Activated CD4-positive, alpha-beta memory T cell treated with anti-CD3 and anti-CD28 coated beads for 36 hours (primary cell): ENCODE measurements around the gene REC114. TPM values are rescaled to one million over a fixed set of nuclear protein-coding genes. Genes with fewer than 3 reads are reported as not detected.

Source experiments
- CTCF ChIA-PET: fragments of 350-600 bp; sonication (Branson Sonifier 250); formaldehyde crosslinking; loops from one replicate; lab custom pipeline; 2021; ENCODE audit warnings: antibody characterized with exemption, inconsistent platforms; lab: Charles Lee
- POLR2A ChIA-PET: fragments of 350-600 bp; sonication (Branson Sonifier 250); formaldehyde crosslinking; loops from one replicate; lab custom pipeline; 2021; ENCODE audit warnings: antibody characterized with exemption; lab: Charles Lee
- DNase-seq: peaks from one replicate; pipeline ENCODE4 v3.0.0-alpha.2; 2020
- H3K27ac Mint-ChIP-seq: one replicate; pipeline ENCODE4 v1.8.0; 2021; ENCODE audit warnings: mixed read lengths
- H3K27me3 Mint-ChIP-seq: one replicate; pipeline ENCODE4 v1.8.0; 2021; ENCODE audit warnings: mixed read lengths
- H3K36me3 Mint-ChIP-seq: one replicate; pipeline ENCODE4 v1.8.0; 2021; ENCODE audit warnings: mixed read lengths
- H3K4me1 Mint-ChIP-seq: one replicate; pipeline ENCODE4 v1.8.0; 2021; ENCODE audit warnings: low read depth, mixed read lengths
- H3K4me3 Mint-ChIP-seq: one replicate; pipeline ENCODE4 v1.8.0; 2021; ENCODE audit warnings: mild to moderate bottlenecking, mixed read lengths
- H3K9me3 Mint-ChIP-seq: one replicate; pipeline ENCODE4 v1.8.0; 2021; ENCODE audit warnings: mixed read lengths
- intact Hi-C: fragments of 100-400 bp; cut with micrococcal nuclease; formaldehyde crosslinking; loops from one replicate; pipeline ENCODE4 v1.15.1; 2023
- total RNA-seq, 2 experiments: library from RNA; stranded (reverse); gene quantifications; one replicate each; pipeline ENCODE4 v1.2.3, GENCODE V29; 2021

The REC114 gene
- total RNA-seq, 2 experiments from 2014 or later: not detected

- POLR2A ChIA-PET: no interaction called here
- Mint-ChIP-seq H3K36me3 (peaks cover 3% of the 10 kb centered on the region), H3K27me3 (no peaks in the 10 kb centered on the region), H3K4me1 (peaks cover 25% of the 10 kb centered on the region), H3K4me3 (no peak overlapping the region), H3K27ac (no peak overlapping the region), H3K9me3 (no peaks in the 10 kb centered on the region)
- intact Hi-C loops: no loop called here
- CTCF ChIA-PET: interaction anchor here (1.8 kb wide), 1 partner anchor 35 kb away, joined by 6 read pairs; no protein-coding TSS in a partner anchor
- no peak for DNase-seq
These were observed 157.7 kb downstream of the REC114 start for GRCh38 chr15:73600413-73601335.

DNA sequence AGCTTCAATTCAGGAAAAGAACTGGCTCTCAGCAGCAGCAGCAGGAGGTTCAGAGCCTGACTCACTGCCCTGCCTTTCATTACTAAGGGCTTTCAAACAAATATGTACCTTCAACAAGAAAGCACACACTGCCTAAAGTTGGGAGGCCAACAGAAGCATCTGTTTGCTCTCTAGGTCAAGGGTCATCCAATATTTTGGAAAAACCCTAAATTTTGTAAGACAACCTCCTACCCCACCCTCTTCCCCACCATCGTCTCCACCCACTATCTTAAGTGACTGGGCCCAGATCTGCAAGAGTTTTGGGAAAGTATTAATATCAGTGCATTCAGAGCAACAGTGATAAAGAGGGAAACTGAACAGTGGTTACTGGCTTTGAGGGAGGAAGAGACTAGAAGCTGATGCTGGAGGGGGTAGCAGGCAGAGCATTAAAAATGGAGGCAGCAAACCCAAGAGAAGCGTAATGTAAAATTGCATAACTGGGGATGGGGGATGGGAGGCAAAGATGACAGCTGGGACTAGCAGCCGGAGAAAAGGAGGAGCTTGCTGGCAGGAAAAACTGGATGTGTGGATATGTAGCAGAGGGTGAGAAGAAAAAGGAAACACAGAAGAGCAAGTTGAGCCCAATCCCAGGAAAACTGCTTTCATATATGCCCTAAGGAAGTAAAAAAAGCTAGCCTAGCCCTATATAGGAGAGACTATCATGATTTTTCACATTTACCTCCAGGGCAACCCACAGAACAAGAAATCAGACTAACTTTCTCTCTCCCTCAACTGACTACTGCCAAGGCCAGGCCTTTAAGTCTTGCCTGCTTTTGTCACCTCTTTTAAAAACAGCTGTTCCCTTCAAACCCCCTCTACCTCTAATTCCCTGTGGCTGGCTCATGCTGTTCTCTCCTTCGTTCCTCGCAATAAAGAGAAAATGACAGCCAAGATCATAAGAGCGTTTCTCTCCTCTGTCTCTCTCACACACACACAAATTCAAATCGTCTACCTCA lies 158.8 kb downstream of the REC114 start:
- no peaks in the 10 kb centered on the region for H3K27me3 Mint-ChIP-seq
- H3K36me3 Mint-ChIP-seq: peaks cover 3% of the 10 kb centered on the region
- intact Hi-C loops: no loop called here
- no peak overlapping the region for H3K27ac Mint-ChIP-seq
- no peak overlapping the region for H3K4me3 Mint-ChIP-seq
- POLR2A ChIA-PET: no interaction called here
- DNase-seq: no peak
- CTCF ChIA-PET: interaction anchor here (1.8 kb wide), 1 partner anchor 34 kb away, joined by 6 read pairs; no protein-coding TSS in a partner anchor
- peaks cover 18% of the 10 kb centered on the region for H3K4me1 Mint-ChIP-seq
- H3K9me3 Mint-ChIP-seq: no peaks in the 10 kb centered on the region

DNA sequence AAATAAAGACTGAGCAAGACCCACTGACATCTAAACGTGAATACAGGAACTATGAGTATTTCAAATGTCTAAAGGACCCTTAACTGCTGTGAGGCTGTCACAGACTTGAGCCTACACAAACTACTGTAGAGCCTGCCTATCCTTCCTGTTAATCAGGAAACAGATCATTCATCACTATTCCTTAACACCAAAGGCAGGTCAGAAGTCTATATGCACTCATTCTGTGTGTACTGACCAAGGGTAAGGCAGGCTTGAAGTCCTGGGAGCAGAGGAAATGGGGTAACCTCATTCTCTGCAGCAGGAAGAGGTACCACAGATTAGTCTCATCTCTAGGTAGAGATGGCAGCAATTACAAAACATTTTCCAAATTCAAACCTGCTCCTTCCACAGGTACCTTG lies 159.5 kb downstream of the REC114 start:
- H3K27ac Mint-ChIP-seq: no peak overlapping the region
- POLR2A ChIA-PET: no interaction called here

GRCh38 chr15:73602992-73603391 lies 160.0 kb downstream of the REC114 start:
- CTCF ChIA-PET: interaction anchor here (0.6 to 1.9 kb wide), 4 partner anchors 9 to 97 kb away, joined by 3 to 8 read pairs (median 4); no protein-coding TSS in a partner anchor
- Mint-ChIP-seq H3K4me3 (no peak overlapping the region), H3K27me3 (no peaks in the 10 kb centered on the region), H3K4me1 (peaks cover 27% of the 10 kb centered on the region), H3K27ac (no peak overlapping the region), H3K36me3 (peaks cover 3% of the 10 kb centered on the region), H3K9me3 (no peaks in the 10 kb centered on the region)
- intact Hi-C loops: no loop called here
- DNase-seq: no peak
- POLR2A ChIA-PET: no interaction called here

More for the DNA sequence above, 159.5 kb downstream of the REC114 start:
- Mint-ChIP-seq H3K4me1 (peaks cover 24% of the 10 kb centered on the region), H3K27me3 (no peaks in the 10 kb centered on the region), H3K36me3 (peaks cover 3% of the 10 kb centered on the region), H3K9me3 (no peaks in the 10 kb centered on the region), H3K4me3 (no peak overlapping the region)
- intact Hi-C loops: no loop called here
- CTCF ChIA-PET: interaction anchor here (1.4 to 1.9 kb wide), 2 partner anchors 34 to 42 kb away, joined by 3 to 8 read pairs; no protein-coding TSS in a partner anchor
- DNase-seq: no peak

DNA sequence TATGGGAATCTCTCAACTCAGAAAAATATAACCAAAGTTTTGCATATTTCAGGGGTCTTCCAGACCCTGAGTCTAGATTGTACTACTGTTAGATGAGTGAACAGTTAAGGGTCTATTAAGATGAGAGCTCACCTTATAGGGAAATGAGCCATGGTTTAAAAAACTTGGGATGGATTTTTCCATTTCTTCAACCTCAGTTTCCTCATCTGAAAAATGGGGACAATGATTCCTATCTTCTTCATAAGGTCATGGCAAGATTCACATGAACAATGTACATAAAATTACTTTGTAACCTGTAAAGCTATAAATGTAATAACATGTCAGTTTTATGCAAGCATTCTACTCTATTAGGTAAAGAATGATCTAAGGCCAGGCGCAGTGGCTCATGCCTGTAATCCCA lies 161.5 kb downstream of the REC114 start:
- no peaks in the 10 kb centered on the region for H3K27me3 Mint-ChIP-seq
- H3K4me1 Mint-ChIP-seq: peaks cover 35% of the 10 kb centered on the region
- H3K4me3 Mint-ChIP-seq: no peak overlapping the region
- POLR2A ChIA-PET: no interaction called here
- H3K9me3 Mint-ChIP-seq: no peaks in the 10 kb centered on the region
- no peak for DNase-seq
- peaks cover 3% of the 10 kb centered on the region for H3K36me3 Mint-ChIP-seq
- intact Hi-C loops: no loop called here
- no peak overlapping the region for H3K27ac Mint-ChIP-seq
- CTCF ChIA-PET: interaction anchor here (1.0 to 1.9 kb wide), 2 partner anchors 32 to 100 kb away, joined by 8 to 10 read pairs; no protein-coding TSS in a partner anchor

GRCh38 chr15:73605759-73606436 lies 162.9 kb downstream of the REC114 start:
- intact Hi-C loops: loop anchor here (5.0 kb wide), 1 partner anchor 34 kb away; no protein-coding TSS in a partner anchor
- POLR2A ChIA-PET: no interaction called here
- Mint-ChIP-seq H3K27me3 (no peaks in the 10 kb centered on the region), H3K4me3 (no peak overlapping the region), H3K9me3 (no peaks in the 10 kb centered on the region), H3K36me3 (peaks cover 3% of the 10 kb centered on the region), H3K4me1 (peaks cover 39% of the 10 kb centered on the region), H3K27ac (no peak overlapping the region)
- CTCF ChIA-PET: interaction anchor here (0.8 to 5.7 kb wide), 3 partner anchors 12 to 94 kb away, joined by 3 to 43 read pairs (median 4); no protein-coding TSS in a partner anchor
- DNase-seq: no peak

- POLR2A ChIA-PET: interaction anchor here (1.2 kb wide), 1 partner anchor 14 kb away, joined by 3 read pairs; no protein-coding TSS in a partner anchor
- Mint-ChIP-seq H3K27me3 (no peaks in the 10 kb centered on the region), H3K9me3 (no peaks in the 10 kb centered on the region), H3K27ac (no peak overlapping the region), H3K4me1 (peaks cover 41% of the 10 kb centered on the region), H3K36me3 (peaks cover 3% of the 10 kb centered on the region), H3K4me3 (no peak overlapping the region)
- CTCF ChIA-PET: interaction anchor here (0.8 to 5.7 kb wide), 8 partner anchors 8 to 94 kb away, joined by 3 to 43 read pairs (median 3); no protein-coding TSS in a partner anchor
- intact Hi-C loops: loop anchor here (5.0 kb wide), 1 partner anchor 35 kb away; no protein-coding TSS in a partner anchor
- no peak for DNase-seq
These were observed 164.4 kb downstream of the REC114 start for GRCh38 chr15:73607405-73607804.

- no peaks in the 10 kb centered on the region for H3K9me3 Mint-ChIP-seq
- H3K4me3 Mint-ChIP-seq: no peak overlapping the region
- no peak overlapping the region for H3K27ac Mint-ChIP-seq
- CTCF ChIA-PET: interaction anchor here (0.8 to 5.7 kb wide), 7 partner anchors 12 to 94 kb away, joined by 3 to 43 read pairs (median 3); no protein-coding TSS in a partner anchor
- POLR2A ChIA-PET: interaction anchor here (1.2 to 1.3 kb wide), 2 partner anchors 10 to 13 kb away, joined by 3 read pairs; no protein-coding TSS in a partner anchor
- peaks cover 3% of the 10 kb centered on the region for H3K36me3 Mint-ChIP-seq
- intact Hi-C loops: loop anchor here (2.0 to 5.0 kb wide), 2 partner anchors 36 to 43 kb away; no protein-coding TSS in a partner anchor
- no peak for DNase-seq
- peaks cover 43% of the 10 kb centered on the region for H3K4me1 Mint-ChIP-seq
- no peaks in the 10 kb centered on the region for H3K27me3 Mint-ChIP-seq
These were observed 164.9 kb downstream of the REC114 start for GRCh38 chr15:73607843-73608242.

DNA sequence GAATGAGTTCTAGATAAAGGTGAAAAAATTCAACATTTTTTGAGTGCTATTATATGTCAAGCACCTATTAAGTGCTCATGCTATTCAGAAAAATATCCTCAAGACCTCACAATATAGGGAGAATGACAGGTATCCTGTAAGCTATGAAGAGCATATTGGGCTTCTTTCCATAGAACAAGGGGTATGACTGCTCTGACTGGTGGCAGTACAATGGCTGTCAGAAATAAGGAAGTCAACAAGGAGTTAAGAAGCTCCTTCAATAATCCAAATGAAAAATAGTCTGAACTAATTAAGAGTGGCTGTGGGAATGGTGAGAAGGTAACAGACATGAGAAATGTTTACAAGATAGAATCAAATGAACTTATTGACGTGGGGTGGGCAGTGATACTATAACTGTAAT lies 165.5 kb downstream of the REC114 start:
- H3K9me3 Mint-ChIP-seq: no peaks in the 10 kb centered on the region
- ChIA-PET CTCF (interaction anchor here (1.0 to 5.7 kb wide), 3 partner anchors 27 to 92 kb away, joined by 3 to 43 read pairs (median 3); no protein-coding TSS in a partner anchor), POLR2A (interaction anchor here (0.6 to 1.3 kb wide), 3 partner anchors 9 to 21 kb away, joined by 3 read pairs; no protein-coding TSS in a partner anchor)
- H3K4me1 Mint-ChIP-seq: peaks cover 46% of the 10 kb centered on the region
- no peaks in the 10 kb centered on the region for H3K27me3 Mint-ChIP-seq
- H3K4me3 Mint-ChIP-seq: no peak overlapping the region
- peaks cover 2% of the 10 kb centered on the region for H3K36me3 Mint-ChIP-seq
- no peak overlapping the region for H3K27ac Mint-ChIP-seq
- DNase-seq: no peak
- intact Hi-C loops: loop anchor here (2.0 to 5.0 kb wide), 2 partner anchors 36 to 42 kb away; no protein-coding TSS in a partner anchor

DNA sequence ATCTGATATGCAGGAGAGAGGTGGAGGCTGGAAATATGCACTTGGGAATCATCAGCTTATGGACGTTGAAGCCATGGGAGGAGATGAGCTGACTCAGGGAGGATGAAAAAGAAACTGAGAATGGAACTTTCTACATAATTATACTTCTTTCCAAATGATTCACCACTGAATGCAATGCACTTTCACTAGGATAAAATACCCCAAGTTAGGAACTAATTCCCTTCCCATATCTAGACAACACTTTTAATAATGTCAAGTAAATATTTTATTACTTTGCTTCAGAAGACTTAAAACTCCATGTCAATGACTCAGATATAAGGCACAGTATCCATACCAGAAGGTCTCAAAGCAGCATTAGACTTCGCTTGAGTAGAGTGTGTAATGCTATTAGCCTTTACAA lies 166.0 kb downstream of the REC114 start:
- no peak for DNase-seq
- no peaks in the 10 kb centered on the region for H3K27me3 Mint-ChIP-seq
- POLR2A ChIA-PET: interaction anchor here (0.6 to 1.4 kb wide), 3 partner anchors 8 to 22 kb away, joined by 3 to 4 read pairs (median 3); no protein-coding TSS in a partner anchor
- H3K9me3 Mint-ChIP-seq: no peaks in the 10 kb centered on the region
- H3K4me1 Mint-ChIP-seq: peaks cover 46% of the 10 kb centered on the region
- H3K4me3 Mint-ChIP-seq: no peak overlapping the region
- CTCF ChIA-PET: interaction anchor here (1.1 to 5.7 kb wide), 2 partner anchors 27 to 91 kb away, joined by 3 to 43 read pairs; no protein-coding TSS in a partner anchor
- H3K36me3 Mint-ChIP-seq: peaks cover 2% of the 10 kb centered on the region
- intact Hi-C loops: loop anchor here (2.0 to 5.0 kb wide), 2 partner anchors 37 to 42 kb away; no protein-coding TSS in a partner anchor
- no peak overlapping the region for H3K27ac Mint-ChIP-seq
